ENCODE results near the gene ARHGEF28. TPM values are rescaled to one million over a fixed set of nuclear protein-coding genes. Genes with fewer than 3 reads are reported as not detected.

ARHGEF28 gene
- total RNA-seq, 1 donor from 2014 or later = 9.3 TPM

DNA sequence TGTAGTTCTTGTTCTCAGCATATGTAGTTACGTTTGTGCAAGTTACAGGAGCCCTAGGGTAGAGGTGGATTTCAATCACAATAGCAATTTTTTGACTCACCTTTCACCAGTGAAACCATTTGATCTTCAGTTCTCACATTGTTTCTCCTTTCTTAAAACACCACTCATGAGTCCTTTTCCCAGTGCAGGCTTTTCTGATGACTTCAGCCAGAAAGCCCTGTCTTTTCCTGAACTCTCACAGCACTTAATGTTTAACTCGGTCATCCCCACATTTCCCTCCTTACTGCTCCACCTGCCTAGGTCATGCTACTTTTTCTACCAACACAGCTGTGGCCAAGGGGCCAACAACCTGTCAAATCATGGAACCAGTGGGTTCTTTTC lies 37.9 kb downstream of the ARHGEF28 start:
- Mint-ChIP-seq H3K4me3 (ENCODE audit: unreplicated experiment) (no peak overlapping the region), H3K4me1 (ENCODE audit: low read depth) (peaks cover 25% of the 10 kb centered on the region), H3K27ac (ENCODE audit: unreplicated experiment) (no peak overlapping the region), H3K9me3 (ENCODE audit: low read depth) (peaks cover 3% of the 10 kb centered on the region), H3K27me3 (ENCODE audit: low read depth) (no peaks in the 10 kb centered on the region), H3K36me3 (ENCODE audit: low read depth) (peaks cover 3% of the 10 kb centered on the region)
- TF ChIP-seq, protein P1, sequence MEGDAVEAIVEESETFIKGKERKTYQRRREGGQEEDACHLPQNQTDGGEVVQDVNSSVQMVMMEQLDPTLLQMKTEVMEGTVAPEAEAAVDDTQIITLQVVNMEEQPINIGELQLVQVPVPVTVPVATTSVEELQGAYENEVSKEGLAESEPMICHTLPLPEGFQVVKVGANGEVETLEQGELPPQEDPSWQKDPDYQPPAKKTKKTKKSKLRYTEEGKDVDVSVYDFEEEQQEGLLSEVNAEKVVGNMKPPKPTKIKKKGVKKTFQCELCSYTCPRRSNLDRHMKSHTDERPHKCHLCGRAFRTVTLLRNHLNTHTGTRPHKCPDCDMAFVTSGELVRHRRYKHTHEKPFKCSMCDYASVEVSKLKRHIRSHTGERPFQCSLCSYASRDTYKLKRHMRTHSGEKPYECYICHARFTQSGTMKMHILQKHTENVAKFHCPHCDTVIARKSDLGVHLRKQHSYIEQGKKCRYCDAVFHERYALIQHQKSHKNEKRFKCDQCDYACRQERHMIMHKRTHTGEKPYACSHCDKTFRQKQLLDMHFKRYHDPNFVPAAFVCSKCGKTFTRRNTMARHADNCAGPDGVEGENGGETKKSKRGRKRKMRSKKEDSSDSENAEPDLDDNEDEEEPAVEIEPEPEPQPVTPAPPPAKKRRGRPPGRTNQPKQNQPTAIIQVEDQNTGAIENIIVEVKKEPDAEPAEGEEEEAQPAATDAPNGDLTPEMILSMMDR (IDR thresholded peaks at IDR 0.05) = no peak
- no peak for DNase-seq (ENCODE audit: low spot score)

DNA sequence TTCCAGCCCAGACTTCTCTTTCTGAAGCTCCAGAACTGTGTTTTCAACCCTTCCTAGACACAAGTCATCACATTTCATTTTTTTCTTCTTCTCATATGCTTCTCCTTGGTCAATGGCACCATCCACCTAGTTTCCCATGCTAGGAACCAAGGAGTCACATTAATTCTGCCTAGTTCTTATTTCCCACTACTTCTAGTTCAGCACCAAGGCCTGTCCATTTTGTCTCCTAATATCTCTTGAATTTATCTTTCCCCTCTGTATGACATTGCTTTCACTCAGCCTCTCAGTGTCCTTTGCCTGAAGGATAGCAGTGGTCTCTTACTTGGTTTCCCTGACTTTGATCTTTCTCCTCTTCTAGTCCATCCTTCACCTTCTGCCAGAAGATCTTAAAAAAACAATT lies 38.8 kb downstream of the ARHGEF28 start:
- DNase-seq (ENCODE audit: low spot score) = no peak
- Mint-ChIP-seq H3K4me3 (ENCODE audit: unreplicated experiment) (no peak overlapping the region), H3K27ac (ENCODE audit: unreplicated experiment) (no peak overlapping the region), H3K36me3 (ENCODE audit: low read depth) (peaks cover 3% of the 10 kb centered on the region), H3K9me3 (ENCODE audit: low read depth) (peaks cover 3% of the 10 kb centered on the region), H3K4me1 (ENCODE audit: low read depth) (peaks cover 30% of the 10 kb centered on the region), H3K27me3 (ENCODE audit: low read depth) (no peaks in the 10 kb centered on the region)
- TF ChIP-seq, protein P1 (IDR thresholded peaks at IDR 0.05) = no peak

GRCh38 chr5:73666891-73667290 lies 40.9 kb downstream of the ARHGEF28 start:
- Mint-ChIP-seq H3K27me3 (ENCODE audit: low read depth) (no peaks in the 10 kb centered on the region), H3K27ac (ENCODE audit: unreplicated experiment) (no peak overlapping the region), H3K9me3 (ENCODE audit: low read depth) (no peaks in the 10 kb centered on the region), H3K4me3 (ENCODE audit: unreplicated experiment) (no peak overlapping the region), H3K4me1 (ENCODE audit: low read depth) (peaks cover 32% of the 10 kb centered on the region), H3K36me3 (ENCODE audit: low read depth) (no peaks in the 10 kb centered on the region)
- TF ChIP-seq, protein P1 (IDR thresholded peaks at IDR 0.05) = no peak
- no peak for DNase-seq (ENCODE audit: low spot score)

DNA sequence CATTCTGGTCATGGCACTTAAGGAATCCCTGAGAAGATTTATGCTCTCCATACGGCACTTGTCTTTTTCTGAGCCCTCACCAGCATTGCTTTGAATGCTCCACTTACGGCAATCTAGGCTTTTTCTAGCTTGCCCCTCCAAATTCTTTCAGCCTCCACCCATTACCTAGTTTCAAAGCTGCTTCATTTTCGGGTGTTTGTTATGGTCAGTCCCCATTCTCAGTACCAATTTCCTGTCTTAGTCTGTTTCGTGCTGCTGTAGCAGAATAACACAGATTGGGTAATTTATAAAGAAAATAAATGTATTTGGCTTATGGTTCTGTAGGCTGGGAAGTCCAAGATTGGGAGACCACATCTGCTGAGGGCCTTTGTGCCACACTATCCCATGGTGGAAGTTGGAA lies 42.0 kb downstream of the ARHGEF28 start:
- TF ChIP-seq, protein P1 (IDR thresholded peaks at IDR 0.05) = no peak
- peaks cover 37% of the 10 kb centered on the region for H3K4me1 Mint-ChIP-seq (ENCODE audit: low read depth)
- no peak for DNase-seq (ENCODE audit: low spot score)
- H3K9me3 Mint-ChIP-seq (ENCODE audit: low read depth) = no peaks in the 10 kb centered on the region
- no peaks in the 10 kb centered on the region for H3K27me3 Mint-ChIP-seq (ENCODE audit: low read depth)
- no peak overlapping the region for H3K4me3 Mint-ChIP-seq (ENCODE audit: unreplicated experiment)
- H3K27ac Mint-ChIP-seq (ENCODE audit: unreplicated experiment) = no peak overlapping the region
- no peaks in the 10 kb centered on the region for H3K36me3 Mint-ChIP-seq (ENCODE audit: low read depth)

GRCh38 chr5:73668486-73669111 lies 42.6 kb downstream of the ARHGEF28 start:
- Mint-ChIP-seq H3K27ac (ENCODE audit: unreplicated experiment) (peak overlapping the region; percentile 83), H3K27me3 (ENCODE audit: low read depth) (no peaks in the 10 kb centered on the region), H3K4me3 (ENCODE audit: unreplicated experiment) (no peak overlapping the region), H3K36me3 (ENCODE audit: low read depth) (no peaks in the 10 kb centered on the region), H3K9me3 (ENCODE audit: low read depth) (no peaks in the 10 kb centered on the region), H3K4me1 (ENCODE audit: low read depth) (peaks cover 41% of the 10 kb centered on the region)
- TF ChIP-seq, protein P1 (IDR thresholded peaks at IDR 0.05) = no peak
- DNase-seq (ENCODE audit: low spot score) = no peak

Data from chondrocyte (in vitro differentiated cells).